T-helper 17 cell (primary cell): Measurements from ENCODE around the gene SFXN5. TPM values are rescaled to one million over a fixed set of nuclear protein-coding genes. Genes with fewer than 3 reads are reported as not detected.
"Not testable (repeated sequence)": the region's sequence is repeated elsewhere in the genome, so short reads cannot be mapped to it uniquely, and the experiment has no call there.

Experiments
- ATAC-seq: fragments of 150-1000 bp; cut with Tn5 transposase; 2 replicates; pipeline ENCODE4 v1.10.0; 2021; ENCODE audit warnings: mild to moderate bottlenecking, moderate library complexity
- DNase-seq, 3 donors: peaks; one replicate each; pipeline versions ENCODE4 v3.0.0 to v3.0.0-alpha.2; 2020 to 2021
- H3K9me3 ChIP-seq: one replicate; pipeline ENCODE4 v1.7.0; 2013; ENCODE audit warnings: low read length, mild to moderate bottlenecking; ENCODE audit not compliant: control insufficient read depth, poor library complexity, severe bottlenecking
- H3K27ac Mint-ChIP-seq: one replicate; pipeline ENCODE4 v1.8.0; 2022; ENCODE audit warnings: mild to moderate bottlenecking, moderate library complexity, mixed read lengths
- H3K27me3 Mint-ChIP-seq: one replicate; pipeline ENCODE4 v1.8.0; 2022; ENCODE audit warnings: mixed read lengths
- H3K36me3 Mint-ChIP-seq: one replicate; pipeline ENCODE4 v1.8.0; 2022; ENCODE audit warnings: low read depth, mixed read lengths
- H3K4me1 Mint-ChIP-seq: one replicate; pipeline ENCODE4 v1.8.0; 2022; ENCODE audit warnings: mild to moderate bottlenecking, mixed read lengths
- H3K4me3 Mint-ChIP-seq: one replicate; pipeline ENCODE4 v1.8.0; 2022; ENCODE audit warnings: mild to moderate bottlenecking, moderate library complexity, mixed read lengths
- total RNA-seq, 4 donors: library from RNA in 2 of 4; stranded (reverse) in 2 of 4; gene quantifications; one replicate each; pipeline ENCODE4 v1.2.3 and lab custom pipeline; 2022 to 2026

The SFXN5 gene
- total RNA-seq, 2 donors from 2014 or later: 7.0 to 10.0 TPM

DNA sequence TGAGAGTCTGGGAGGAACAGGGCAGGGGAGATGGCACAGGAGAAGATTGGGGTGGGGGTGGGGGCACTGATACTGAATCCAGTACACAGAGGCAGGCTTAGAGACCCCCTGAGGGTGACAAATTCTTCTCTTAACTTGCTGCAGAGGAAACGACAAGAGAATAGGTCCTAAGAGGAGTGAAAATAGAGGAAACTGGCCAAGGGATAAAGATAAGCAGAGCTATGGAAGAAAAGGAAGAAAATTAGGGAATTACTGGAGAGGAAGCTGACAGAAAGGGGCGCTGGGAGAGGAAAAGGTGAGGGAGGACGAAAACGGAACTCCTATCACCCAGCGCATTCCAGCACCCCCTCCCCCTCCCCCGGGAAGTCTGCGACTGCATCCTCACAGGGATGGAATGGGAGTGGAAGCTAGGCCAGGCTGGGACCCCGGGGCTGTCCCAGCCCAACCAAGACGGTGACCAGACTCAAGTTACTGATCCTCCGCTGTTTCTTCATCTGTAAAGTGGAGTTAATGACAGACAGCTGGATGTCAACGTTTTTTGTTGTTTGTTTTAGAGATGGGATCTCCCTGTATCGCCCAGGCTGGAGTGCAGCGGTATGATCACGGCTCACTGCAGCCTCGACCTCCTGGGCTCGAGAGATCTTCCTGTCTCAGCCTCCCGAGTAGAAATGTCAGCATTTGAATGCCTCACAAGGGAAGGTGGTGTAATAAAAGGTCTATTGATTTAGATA, 156.8 kb downstream of the SFXN5 start:
- no peak for DNase-seq
- H3K9me3 ChIP-seq: peaks cover 3% of the 10 kb centered on the region
- Mint-ChIP-seq H3K36me3 (peaks cover 11% of the 10 kb centered on the region), H3K27ac (no peak overlapping the region), H3K4me3 (peak overlapping the region; percentile 86), H3K4me1 (peaks cover 32% of the 10 kb centered on the region), H3K27me3 (peaks cover 76% of the 10 kb centered on the region)
- no peak for ATAC-seq

- peaks cover 11% of the 10 kb centered on the region for H3K36me3 Mint-ChIP-seq
- DNase-seq (no peak), ATAC-seq (no peak)
- peaks cover 76% of the 10 kb centered on the region for H3K27me3 Mint-ChIP-seq
- no peak overlapping the region for H3K4me3 Mint-ChIP-seq
- peaks cover 3% of the 10 kb centered on the region for H3K9me3 ChIP-seq
- H3K4me1 Mint-ChIP-seq: peaks cover 28% of the 10 kb centered on the region
- H3K27ac Mint-ChIP-seq: no peak overlapping the region
Measured at GRCh38 chr2:72914206-72914559, 157.3 kb downstream of the SFXN5 start.

DNA sequence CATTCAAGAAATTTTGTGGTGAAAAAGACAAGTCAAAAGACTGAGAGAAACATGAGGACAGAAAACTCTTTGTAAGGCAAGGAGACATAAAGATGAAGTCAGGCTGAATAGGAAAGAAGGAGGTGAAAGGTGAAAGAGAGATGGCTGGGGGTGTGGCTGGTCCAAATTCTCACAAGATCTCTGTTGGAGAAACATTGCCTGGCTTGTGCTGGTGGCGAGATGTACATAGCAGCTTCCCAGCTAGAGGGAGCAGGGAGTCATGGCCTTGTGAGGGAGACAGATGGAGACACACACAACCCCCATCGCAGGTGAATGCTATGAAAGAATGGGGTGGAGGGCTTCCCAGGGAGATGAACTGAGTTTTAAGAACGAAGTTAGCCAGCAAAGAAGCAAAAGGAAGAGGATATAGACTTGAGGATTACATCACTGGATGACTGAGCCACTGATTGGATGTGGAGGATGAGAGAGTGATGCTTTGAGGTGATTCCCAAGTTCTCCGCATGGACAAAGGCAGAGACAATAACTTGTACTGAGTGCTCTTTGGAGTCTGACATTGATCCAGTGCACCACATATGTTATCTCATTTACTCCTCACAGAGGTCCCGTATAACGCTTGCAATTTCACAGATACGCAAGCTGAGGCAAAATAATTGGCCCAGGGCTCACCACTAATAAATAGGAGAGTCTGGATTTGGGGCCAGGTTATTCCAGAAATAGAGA, 157.9 kb downstream of the SFXN5 start:
- Mint-ChIP-seq H3K4me3 (no peak overlapping the region), H3K27me3 (peaks cover 79% of the 10 kb centered on the region), H3K36me3 (peaks cover 11% of the 10 kb centered on the region), H3K4me1 (peaks cover 28% of the 10 kb centered on the region), H3K27ac (no peak overlapping the region)
- peaks cover 3% of the 10 kb centered on the region for H3K9me3 ChIP-seq
- ATAC-seq (no peak), DNase-seq (no peak)

DNA sequence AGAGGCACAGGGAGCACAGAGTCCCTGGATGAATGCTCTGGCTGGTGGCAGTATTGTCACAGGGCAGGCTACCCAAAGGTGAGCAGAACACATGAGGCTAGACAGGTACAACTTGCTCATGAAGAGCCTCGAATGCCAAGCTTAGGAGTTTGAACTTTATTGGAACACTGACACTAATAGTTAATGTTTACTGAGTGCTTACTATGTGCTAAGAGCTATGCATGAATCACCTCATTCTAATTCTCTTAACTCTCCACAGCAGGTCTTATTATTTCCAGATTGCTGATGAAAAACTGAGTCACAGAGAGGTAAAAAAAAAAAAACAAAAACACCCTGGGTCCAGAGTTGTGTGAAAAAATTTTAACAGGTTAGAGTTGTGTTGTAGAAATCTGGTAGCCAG, 160.3 kb downstream of the SFXN5 start:
- H3K9me3 ChIP-seq: peaks cover 3% of the 10 kb centered on the region
- Mint-ChIP-seq H3K27me3 (peaks cover 89% of the 10 kb centered on the region), H3K4me1 (peaks cover 19% of the 10 kb centered on the region), H3K27ac (no peak overlapping the region), H3K36me3 (peaks cover 11% of the 10 kb centered on the region), H3K4me3 (no peak overlapping the region)
- ATAC-seq (no peak), DNase-seq (no peak)

- Mint-ChIP-seq H3K4me1 (peaks cover 3% of the 10 kb centered on the region), H3K36me3 (peaks cover 12% of the 10 kb centered on the region), H3K4me3 (no peak overlapping the region), H3K27ac (no peak overlapping the region), H3K27me3 (peaks cover 78% of the 10 kb centered on the region)
- ATAC-seq: no peak
- H3K9me3 ChIP-seq: no peaks in the 10 kb centered on the region
- no peak for DNase-seq
Measured at GRCh38 chr2:72908741-72909140, 162.8 kb downstream of the SFXN5 start.

DNA sequence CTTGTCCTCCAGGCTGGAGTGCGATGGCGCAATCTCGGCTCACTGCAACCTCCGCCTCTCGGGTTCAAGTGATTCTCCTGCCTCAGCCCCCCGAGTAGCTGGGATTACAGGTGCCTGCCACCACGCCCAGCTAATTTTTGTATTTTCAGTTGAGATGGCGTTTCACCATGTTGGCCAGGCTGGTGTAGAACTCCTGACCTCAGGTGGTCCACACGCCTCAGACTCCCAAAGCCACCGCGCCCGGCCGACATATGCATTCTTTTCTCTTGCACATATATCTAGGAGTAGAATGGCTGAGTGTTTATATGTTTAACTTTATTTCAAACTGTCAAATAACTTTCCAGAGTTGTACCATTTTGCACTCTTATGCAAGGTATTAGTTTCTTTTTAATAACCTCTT, 164.1 kb downstream of the SFXN5 start:
- H3K9me3 ChIP-seq, H3K4me3 Mint-ChIP-seq, H3K27ac Mint-ChIP-seq, DNase-seq, ATAC-seq, H3K4me1 Mint-ChIP-seq: not testable (repeated sequence)
- Mint-ChIP-seq H3K36me3 (peaks cover 14% of the 10 kb centered on the region), H3K27me3 (peaks cover 77% of the 10 kb centered on the region)

- ATAC-seq (no peak), DNase-seq (no peak)
- no peaks in the 10 kb centered on the region for H3K9me3 ChIP-seq
- Mint-ChIP-seq H3K36me3 (peaks cover 13% of the 10 kb centered on the region), H3K27me3 (peaks cover 67% of the 10 kb centered on the region), H3K4me3 (no peak overlapping the region), H3K27ac (no peak overlapping the region), H3K4me1 (no peaks in the 10 kb centered on the region)
Measured at GRCh38 chr2:72901426-72901825, 170.1 kb downstream of the SFXN5 start.

- DNase-seq (no peak), ATAC-seq (no peak)
- Mint-ChIP-seq H3K36me3 (peaks cover 13% of the 10 kb centered on the region), H3K27ac (no peak overlapping the region), H3K4me3 (no peak overlapping the region), H3K4me1 (peaks cover 5% of the 10 kb centered on the region), H3K27me3 (peaks cover 69% of the 10 kb centered on the region)
- no peaks in the 10 kb centered on the region for H3K9me3 ChIP-seq
Measured at GRCh38 chr2:72900191-72900825, 171.2 kb downstream of the SFXN5 start.

- Mint-ChIP-seq H3K4me1 (peaks cover 6% of the 10 kb centered on the region), H3K4me3 (no peak overlapping the region)
Measured at GRCh38 chr2:72898585-72898906, 173.0 kb downstream of the SFXN5 start.

DNA sequence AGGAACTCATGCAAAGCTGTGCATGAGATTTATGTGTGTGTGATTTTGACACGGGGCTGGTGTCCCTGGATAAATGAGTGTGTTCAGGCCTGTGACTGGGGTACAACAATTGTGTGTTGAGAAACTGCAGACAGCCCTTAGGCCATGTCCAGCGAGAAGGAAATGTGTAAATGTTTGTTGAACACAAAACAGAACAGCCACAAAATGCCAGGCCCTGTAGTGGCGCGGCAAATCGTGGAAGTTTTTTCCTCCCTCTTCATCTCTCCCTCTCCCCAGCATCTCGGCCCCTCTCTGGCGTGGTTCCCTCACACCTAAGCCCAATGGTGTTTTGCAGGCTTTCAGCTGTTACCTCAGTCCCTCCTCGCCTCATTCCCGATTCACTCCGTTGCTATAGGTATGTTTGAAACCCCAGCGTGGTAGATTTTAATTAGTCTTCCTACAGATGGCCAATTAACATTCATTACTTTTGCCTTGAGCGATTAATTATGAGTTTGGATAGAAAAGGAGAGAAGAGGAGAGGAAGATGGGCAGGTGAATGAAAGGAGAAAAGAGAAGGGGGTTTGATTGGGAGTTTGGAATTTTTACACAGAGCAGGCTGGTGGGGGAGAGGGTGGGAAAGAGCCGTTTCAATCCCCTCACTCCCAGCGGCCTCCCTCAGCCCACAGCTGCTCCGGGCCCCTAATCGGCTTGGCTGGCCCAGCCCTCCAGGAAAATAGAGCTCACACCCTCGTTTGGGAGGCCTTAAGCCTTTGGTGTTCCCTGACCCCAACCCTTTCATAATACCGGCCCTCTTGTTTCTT, 173.5 kb downstream of the SFXN5 start:
- H3K36me3 Mint-ChIP-seq: peaks cover 11% of the 10 kb centered on the region
- no peaks in the 10 kb centered on the region for H3K9me3 ChIP-seq
- no peak overlapping the region for H3K4me3 Mint-ChIP-seq
- peaks cover 6% of the 10 kb centered on the region for H3K4me1 Mint-ChIP-seq
- DNase-seq (no peak), ATAC-seq (no peak)
- no peak overlapping the region for H3K27ac Mint-ChIP-seq
- H3K27me3 Mint-ChIP-seq: peaks cover 81% of the 10 kb centered on the region

More at GRCh38 chr2:72898585-72898906, 173.0 kb downstream of the SFXN5 start:
- ATAC-seq (no peak), DNase-seq (no peak)
- H3K27ac Mint-ChIP-seq: no peak overlapping the region
- peaks cover 83% of the 10 kb centered on the region for H3K27me3 Mint-ChIP-seq
- H3K36me3 Mint-ChIP-seq: peaks cover 12% of the 10 kb centered on the region
- no peaks in the 10 kb centered on the region for H3K9me3 ChIP-seq

GRCh38 chr2:72896446-72896845, 175.1 kb downstream of the SFXN5 start:
- Mint-ChIP-seq H3K27ac (no peak overlapping the region), H3K27me3 (peaks cover 84% of the 10 kb centered on the region), H3K4me3 (no peak overlapping the region), H3K36me3 (peaks cover 10% of the 10 kb centered on the region), H3K4me1 (peaks cover 6% of the 10 kb centered on the region)
- no peaks in the 10 kb centered on the region for H3K9me3 ChIP-seq
- no peak for ATAC-seq
- no peak for DNase-seq

DNA sequence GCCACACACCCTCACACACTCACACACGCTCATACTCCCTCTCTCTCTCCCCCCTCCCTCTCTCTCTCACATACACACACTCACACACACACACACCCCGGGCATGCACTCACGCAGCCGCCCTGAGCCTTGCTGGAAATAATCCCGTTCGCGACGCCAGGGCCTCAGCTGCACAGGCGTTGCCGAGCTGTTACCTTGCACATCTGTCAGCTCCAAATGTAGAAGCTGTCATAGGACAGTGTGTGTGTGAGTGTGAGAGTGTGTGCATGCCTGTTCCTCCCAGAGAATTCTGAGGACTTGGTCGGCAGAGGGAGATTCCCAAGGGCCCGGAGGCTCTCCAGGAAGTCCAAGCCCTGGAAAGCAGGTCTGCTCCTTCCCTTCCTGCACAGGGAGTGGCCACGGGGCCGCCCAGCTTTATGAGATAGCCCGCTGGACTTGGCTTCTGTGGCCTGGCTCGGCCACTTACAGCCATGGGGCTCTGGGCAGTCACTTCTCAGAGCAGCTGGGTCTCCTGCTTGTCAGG, 175.7 kb downstream of the SFXN5 start:
- H3K9me3 ChIP-seq: no peaks in the 10 kb centered on the region
- DNase-seq: no peak
- no peak for ATAC-seq
- Mint-ChIP-seq H3K4me3 (no peak overlapping the region), H3K4me1 (peaks cover 6% of the 10 kb centered on the region), H3K27ac (no peak overlapping the region), H3K36me3 (peaks cover 7% of the 10 kb centered on the region), H3K27me3 (peaks cover 84% of the 10 kb centered on the region)

GRCh38 chr2:72895154-72895553, 176.4 kb downstream of the SFXN5 start:
- no peaks in the 10 kb centered on the region for H3K9me3 ChIP-seq
- peaks cover 4% of the 10 kb centered on the region for H3K36me3 Mint-ChIP-seq
- H3K4me1 Mint-ChIP-seq: peaks cover 6% of the 10 kb centered on the region
- peaks cover 84% of the 10 kb centered on the region for H3K27me3 Mint-ChIP-seq
- DNase-seq: no peak
- no peak overlapping the region for H3K4me3 Mint-ChIP-seq
- H3K27ac Mint-ChIP-seq: no peak overlapping the region
- ATAC-seq: no peak
